ENCODE data around the gene DMD. TPM values are rescaled to one million over a fixed set of nuclear protein-coding genes. Genes with fewer than 3 reads are reported as not detected.

Gene DMD
- total RNA-seq, 1 donor from 2014 or later, result 194 TPM

DNA sequence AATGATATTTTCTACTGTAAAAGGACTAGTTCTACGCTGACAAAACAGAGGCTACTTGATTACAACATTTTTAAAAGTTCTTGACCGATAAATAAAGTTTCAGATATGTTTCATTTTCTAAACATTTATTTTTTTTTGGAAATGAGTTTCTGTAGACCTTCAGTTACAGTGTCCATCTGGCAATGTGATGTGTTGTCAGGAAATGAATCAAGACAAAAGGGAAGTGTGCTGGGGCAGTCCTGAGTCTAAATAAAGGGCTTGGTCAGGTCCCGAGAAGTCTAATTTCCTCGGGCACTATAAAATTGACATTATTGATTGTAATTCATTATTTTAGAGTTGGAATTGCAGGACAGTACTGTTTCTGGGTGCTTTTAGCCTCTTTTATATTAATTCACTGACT, 2082.5 kb downstream of the DMD start:
- DNase-seq (ENCODE audit: low spot score), result no peak

DNA sequence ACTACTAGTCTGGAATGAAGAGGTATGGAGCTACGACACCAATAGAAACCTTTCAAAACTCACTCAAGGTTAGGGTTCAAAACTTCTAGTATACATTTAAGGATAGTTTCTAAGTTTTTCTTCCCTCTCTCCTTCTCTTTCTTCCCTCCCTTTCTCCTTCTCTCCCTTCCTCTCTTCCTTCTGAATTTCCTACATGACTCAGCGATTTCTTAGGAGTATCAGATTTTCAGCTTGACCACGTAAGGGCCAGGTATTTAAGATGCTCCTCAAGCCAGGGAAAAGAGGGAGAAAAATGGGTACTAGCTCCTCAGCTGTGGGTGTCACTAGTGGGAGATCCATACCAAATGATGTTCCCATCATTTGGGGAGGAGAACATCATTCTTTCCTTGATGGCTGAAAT, 2083.6 kb downstream of the DMD start:
- DNase-seq (ENCODE audit: low spot score), result no peak

DNA sequence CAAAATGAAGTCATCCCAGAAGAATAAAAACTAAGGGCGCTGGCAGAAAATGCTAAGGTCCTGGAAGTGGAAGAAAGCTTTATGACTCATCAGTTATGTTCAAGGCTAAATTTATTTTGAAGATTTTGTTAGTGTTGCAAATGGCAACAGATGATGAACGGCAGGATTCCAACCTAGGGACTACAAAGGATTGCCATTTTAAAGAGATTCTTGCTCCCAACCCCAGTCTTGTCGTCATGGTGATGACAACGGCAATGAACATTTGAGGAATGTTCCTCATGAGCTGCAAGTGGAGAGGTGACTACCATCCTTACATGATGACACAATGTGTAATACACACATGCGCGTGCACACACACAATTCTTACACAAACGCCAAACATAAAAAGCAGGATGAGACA, 2085.1 kb downstream of the DMD start:
- DNase-seq (ENCODE audit: low spot score), result no peak

DNA sequence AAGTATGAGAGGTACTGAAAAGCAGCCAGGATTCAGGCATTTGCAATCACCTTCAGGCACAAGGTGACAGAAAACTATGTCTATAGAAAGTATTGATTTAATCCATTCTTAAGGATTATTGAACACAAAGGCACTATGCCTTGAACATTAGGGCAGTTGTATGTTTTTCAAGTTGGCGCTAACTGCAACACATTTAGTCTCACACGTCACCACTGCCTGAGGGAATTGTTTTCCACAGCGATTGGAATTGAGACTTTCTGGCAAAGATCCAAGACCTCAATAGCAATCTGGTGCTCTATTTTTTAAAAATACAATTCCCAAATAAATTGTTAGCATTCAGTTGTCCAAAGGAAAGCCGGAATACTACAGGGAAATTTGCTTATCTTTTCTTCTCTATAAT, 2086.8 kb downstream of the DMD start:
- DNase-seq (ENCODE audit: low spot score), result no peak

DNA sequence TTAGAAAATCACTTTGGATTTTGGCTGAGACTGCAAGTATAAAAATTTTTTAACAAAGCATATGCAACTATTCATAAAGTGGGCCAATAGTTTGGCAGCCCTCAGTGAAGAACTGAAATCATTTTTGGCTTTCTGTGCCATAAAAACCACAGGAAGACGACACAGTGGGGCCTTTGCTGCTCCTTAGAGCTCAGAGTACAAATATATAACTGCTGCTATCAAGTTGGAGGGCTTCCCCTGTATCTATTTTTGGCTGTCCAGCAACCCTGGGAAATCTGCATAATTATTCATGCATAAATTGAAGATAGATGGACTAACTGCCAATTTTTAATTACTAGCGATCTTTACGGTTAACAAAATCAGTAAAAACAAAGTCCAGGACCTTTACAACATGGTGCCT, 2088.0 kb downstream of the DMD start:
- no peak for DNase-seq (ENCODE audit: low spot score)

DNA sequence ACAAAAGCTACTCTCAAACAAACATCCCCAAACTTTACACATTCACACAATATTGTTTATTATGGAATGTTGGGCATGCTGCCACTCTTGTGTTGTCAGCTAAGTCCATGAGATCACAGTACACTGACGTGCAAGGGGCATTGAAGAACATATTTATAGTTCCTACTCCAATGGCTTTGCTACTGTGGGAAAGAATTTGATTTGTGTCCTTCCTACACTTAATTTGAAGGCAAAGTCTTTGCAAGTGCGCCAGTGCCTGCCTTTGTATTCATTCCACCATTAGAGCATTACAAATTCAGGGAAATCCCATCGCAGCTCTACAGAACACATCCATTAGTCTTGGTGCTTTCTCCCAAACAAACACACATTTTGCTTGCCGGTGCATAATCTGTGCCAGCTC, 2094.1 kb downstream of the DMD start:
- no peak for DNase-seq (ENCODE audit: low spot score)

DNA sequence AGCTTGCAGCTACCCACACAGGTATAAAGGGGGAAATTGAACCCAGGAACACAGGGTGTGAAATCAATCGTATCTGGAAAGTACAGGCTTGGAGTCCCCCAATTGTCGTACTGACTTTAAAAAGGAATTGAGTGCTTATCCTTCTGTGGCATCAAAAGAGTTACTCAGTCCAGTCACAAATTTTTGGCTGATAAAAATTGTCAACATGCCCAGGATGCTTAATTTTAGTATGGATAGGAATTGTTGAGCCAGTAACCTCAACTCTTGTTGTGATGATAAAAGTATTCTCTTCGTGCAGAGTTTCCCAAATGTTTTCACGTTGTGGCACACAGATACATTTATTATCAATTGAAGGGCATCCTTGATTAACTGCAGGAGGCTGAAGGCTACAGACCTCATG, 2096.0 kb downstream of the DMD start:
- DNase-seq (ENCODE audit: low spot score), result no peak

DNA sequence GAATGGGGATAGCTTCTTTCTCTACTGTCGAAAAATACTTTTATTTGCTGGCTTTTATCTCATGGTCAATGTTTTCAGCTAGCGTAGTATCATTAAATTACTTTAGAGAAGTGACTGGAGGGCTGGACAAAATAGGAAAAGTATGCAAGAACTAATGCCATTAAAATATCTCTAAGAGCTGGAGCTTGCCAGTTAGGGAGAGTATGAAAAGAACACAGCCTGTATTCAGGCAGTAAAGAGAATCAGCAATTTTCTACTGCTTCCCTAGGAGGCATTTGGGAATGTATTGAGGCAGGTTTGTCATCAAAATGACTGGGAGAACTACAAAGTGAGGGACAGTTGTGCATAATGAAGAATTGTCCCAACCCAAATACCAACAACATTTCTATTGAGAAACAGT, 2096.5 kb downstream of the DMD start:
- peak; percentile 25 for DNase-seq (ENCODE audit: low spot score)

DNA sequence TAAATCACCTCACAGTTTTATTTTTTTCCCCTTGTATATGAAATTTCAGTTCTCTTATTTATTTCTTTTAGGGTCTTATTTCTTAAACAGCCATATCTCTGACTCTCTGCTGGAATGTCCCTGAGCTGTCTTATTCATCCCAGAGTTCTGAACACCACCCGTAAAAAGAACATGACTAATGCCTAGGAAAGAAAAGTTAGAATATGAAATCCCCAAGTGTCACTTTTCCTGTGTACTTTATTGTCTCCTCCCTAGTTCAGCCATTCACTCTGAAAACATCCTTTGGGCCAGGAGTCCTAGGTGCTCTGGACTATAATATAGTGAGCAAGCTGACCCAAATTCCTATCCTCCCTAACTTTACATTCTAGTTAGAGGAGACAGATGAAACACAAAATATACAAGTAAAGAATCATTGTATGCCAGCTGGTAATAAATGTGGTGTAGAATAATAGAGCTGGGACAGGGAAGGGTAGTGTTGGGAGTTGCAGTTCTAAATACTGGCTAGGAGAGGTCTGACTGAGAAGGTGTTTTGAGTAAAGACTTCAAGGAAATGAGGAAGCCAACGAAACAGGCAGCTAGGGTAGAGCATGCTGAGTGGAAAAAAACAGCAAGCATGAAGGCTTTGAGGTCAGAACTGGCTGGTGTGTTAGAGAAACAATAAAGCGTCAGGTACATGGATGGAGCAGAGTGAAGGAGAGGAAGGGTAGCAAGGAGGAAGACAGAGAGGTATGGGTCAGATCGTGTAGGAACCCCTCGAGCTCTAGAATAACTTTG, 2098.9 kb downstream of the DMD start:
- DNase-seq (ENCODE audit: low spot score), result no peak

DNA sequence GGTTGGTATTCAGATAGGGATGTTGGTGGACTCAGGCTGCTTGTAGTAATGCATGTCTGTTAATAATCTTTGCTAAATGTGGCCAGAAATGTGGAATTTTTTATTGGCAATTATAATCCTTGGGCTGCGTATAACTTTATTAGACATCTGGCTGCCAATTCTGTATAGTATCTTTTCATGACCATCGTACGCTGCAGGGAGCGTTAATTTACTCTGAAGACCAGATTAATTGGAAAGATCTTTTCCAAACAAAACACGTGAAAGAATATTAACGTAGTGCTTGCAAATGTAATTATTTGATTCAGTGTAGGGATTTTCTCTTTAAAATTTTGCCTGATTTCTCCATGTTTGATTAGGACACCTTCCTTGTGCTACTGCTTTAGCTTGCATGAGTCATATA, 2100.7 kb downstream of the DMD start:
- no peak for DNase-seq (ENCODE audit: low spot score)

DNA sequence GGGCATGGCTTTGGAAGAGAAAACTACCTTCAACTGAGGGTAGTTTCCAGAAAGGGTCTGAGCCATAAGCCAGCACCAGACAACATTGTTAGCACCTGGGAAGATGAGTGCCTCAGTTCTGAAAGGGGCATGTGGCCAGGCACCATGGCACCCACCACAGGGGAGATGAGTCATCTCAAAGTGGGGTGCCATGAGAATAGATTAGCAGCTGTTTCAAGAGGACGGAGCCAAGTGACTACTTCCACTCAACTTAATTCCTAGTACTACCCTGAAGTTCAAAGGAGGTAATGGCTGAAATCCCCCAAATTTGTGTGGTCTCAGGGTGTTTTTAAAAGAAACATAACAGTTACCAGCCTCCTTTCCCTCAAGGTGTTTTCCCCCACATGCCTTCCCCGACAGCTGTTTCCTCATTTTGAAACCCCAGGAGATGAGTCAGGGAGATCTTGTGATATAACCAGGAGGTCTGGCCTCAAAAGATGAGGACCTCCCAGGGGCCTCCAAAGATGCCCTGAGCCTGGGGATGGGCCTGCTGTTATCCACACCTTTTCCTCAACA, 2111.7 kb downstream of the DMD start:
- DNase-seq (ENCODE audit: low spot score), result no peak

DNA sequence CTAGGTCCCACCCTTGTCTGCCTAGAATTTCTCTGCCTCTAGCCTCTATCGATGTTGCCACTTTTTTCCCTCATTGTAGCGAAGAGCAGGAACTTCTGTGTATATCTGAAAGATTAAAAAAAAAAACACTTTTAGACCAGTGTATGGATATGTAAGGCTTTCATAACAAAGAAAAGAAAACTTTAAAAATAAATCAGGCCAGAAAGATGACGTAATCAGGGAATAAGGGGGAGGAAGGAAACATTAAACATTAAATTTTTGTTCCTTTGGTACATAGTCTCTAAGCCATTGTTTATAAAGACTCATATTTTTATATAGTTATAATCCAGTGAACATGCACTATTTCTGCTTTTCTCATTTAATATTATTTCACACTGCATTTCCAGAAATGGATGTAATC, 2113.3 kb downstream of the DMD start:
- no peak for DNase-seq (ENCODE audit: low spot score)

DNA sequence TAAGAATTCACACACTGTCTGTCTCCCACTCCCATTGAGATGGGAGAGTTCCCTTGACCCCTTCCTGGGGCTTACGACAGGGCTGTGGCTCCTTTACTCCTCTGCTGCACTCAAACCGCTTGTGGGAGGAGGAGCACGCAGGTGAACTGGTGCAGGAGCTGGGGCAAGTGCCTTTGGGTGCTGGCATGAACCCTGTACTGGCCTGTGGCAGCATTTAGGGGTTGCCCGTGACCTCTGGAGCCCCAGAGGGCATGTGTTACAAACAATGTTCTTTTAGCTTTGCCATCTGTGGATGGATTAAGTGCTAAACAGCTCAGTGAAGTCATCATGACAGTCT, 2117.7 kb downstream of the DMD start:
- DNase-seq (ENCODE audit: low spot score), result no peak

DNA sequence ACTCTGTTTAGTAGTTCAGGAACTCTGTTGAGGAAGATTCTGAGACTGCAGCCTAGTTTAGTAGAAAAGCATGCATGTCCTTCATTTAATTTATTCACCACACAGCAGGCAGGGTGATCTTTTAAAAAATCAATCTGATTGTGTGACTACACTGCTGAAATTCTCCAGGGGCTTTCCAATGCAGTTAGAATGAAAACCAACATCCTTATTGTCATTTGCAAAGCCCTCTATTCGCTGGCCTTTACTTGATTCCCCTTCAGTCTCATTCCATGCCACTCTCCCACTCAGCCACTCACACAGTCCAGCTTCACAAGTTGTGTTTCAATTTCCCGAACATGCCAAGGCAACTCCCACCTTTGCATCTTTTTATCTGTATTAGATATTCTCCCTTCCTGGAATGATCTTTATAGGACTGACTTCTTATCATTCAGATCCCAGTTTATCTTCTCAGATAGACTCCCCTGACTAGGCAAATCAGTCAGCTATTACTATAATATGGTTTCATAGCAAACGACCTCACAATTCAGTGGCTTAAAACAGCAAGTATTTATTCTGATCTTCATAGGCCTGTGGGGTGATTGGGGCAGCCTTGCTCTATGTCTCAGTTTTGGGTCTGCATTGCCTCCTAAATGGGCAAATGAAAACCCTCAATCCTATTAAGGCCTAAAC, 2118.2 kb downstream of the DMD start:
- DNase-seq (ENCODE audit: low spot score), result no peak

DNA sequence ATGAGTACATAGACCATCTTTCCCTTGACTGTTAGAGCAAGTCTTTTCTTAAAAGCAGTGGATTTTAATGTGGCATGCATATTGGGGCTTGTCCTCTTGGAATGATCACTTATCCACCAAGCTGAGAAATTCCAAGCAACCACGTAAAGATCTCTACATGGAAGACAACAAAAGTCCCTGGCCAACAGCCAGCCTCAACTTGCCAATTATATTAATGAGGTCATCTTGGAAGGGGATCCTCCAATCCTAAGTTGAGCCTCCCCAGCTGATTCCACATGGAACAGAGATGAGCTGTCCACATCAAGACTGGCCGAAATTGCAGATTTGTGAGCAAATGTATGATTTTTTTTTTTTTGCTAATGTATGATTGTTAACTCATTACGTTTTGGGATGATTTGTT, 2118.9 kb downstream of the DMD start:
- no peak for DNase-seq (ENCODE audit: low spot score)

DNA sequence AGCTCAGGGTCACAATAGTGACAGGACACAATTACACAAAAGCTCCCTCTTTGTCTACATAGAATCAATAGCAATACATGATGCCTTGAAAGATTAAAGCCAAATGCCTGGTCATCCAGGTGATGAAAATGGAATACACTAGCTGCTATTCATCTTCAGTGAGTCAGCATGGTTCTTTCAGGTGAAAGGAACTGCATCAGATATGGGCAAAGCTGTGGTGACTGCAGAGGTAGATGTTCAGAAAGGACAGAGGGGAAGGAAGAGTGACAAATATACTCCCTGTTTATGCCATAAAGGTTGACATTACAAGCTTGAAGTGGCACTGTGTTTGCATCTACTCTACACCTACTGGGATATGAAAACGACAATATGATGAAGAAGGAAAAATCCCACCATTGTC, 2119.5 kb downstream of the DMD start:
- no peak for DNase-seq (ENCODE audit: low spot score)

DNA sequence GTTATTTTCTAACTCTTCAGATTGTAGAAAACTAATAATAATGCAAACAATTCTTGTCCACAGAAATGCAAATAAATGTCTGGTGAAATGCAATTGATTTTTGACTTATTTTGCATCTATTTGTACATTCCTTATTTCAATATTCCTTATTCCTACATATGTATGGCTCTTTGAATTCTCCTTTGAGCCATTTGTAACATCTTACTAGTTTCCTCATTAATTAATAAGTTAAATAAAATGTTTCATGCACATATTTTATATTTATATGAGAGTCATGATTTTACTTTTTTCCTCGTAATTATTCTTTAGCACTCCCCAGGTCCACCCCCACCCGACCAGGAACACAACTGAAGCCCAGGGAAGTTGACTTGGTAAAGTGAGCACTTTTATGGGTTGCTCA, 2136.8 kb downstream of the DMD start:
- no peak for DNase-seq (ENCODE audit: low spot score)

DNA sequence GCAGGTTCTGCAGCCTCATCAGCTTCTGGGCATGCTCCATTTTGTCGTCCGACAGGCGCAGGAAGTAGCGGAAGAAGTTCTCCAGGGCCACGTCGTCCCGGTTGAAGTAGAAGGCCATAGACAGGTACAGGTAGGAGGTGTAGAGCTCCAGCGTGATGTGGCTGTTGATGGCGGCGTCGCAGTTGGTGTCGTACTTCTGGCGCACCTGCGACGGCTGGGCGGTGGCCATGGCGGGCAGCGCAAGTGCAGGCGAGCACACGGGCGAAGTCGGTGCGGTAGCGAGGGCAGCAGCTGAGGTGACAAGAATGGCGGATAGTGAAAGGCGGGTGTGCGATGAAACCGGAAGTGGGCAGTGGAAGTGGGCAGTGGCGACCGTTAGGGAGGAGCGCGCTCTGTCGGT, 2139.6 kb downstream of the DMD start, which contains the start of gene FTHL17:
Gene FTHL17 (minus strand): TSS at position 317 of the 400 bp plus-strand sequence. CDS start 88 bp downstream, at position 229.
- DNase-seq (ENCODE audit: low spot score), result no peak

DNA sequence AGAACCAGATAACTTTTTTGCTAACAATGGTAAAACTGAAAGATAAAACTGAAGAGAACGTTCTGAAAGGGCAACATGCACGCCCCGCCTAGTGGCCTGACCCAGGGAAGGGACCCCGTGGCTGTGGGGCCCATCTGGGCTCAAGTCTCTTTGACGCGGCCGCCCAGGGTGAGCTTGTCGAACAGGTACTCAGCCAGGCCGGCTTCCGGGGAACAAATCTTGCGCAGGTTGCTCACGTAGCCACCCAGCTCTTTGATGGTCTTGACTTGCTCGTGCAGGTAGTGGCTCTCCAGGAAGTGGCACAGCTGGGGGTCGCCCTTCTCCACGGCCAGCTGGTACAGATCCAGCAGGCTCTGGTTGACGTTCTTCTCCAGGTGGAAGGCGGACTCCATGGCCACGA, 2140.1 kb downstream of the DMD start:
- DNase-seq (ENCODE audit: low spot score), result no peak

DNA sequence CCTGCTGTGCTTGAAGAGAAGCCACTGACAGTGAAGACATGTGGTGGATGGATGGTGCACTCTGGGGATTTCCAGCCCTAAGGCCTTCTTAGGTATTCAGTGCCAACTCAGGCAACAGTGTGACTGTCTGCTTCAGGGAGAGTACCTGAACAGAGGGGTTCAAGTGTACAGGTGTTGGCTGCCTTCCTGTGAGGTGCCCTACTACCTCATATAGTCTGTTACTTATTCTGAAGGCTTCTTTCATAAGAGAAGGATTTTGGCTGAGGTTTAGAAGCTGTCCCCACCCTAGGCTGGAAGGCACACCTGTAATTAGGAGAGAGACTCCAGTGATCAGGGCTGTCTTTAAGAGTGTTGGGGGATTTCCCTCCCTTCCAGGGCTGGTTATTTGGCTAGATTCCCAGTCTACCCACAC, 2141.3 kb downstream of the DMD start:
- no peak for DNase-seq (ENCODE audit: low spot score)
